Neural cell (in vitro differentiated cells): ENCODE results near the gene METTL8.

Source experiments
- EP300 ChIP-seq: fragments of 450-650 bp; conservative IDR thresholded peaks from 2 replicates; pipeline ENCODE4 v1.6.1; 2014; ENCODE audit warnings: antibody characterized with exemption, mild to moderate bottlenecking, moderate library complexity; ENCODE audit not compliant: poor library complexity, severe bottlenecking
- EZH2 ChIP-seq: fragments of 200-600, 300-800 bp; shearing (Covaris generic), sonication (generic); IDR thresholded peaks from 2 replicates; pipeline ENCODE4 v1.6.1; 2014; ENCODE audit warnings: antibody characterized with exemption, low read length, borderline replicate concordance, mild to moderate bottlenecking; ENCODE audit not compliant: insufficient read depth, poor library complexity, severe bottlenecking
- POLR2AphosphoS5 ChIP-seq: IDR thresholded peaks from 2 replicates; pipeline ENCODE4 v1.6.1; 2012
- RAD21 ChIP-seq: fragments of 450-650 bp; conservative IDR thresholded peaks from 2 replicates; pipeline ENCODE4 v1.6.1; 2014; ENCODE audit warnings: antibody characterized with exemption, mild to moderate bottlenecking, moderate library complexity
- REST ChIP-seq: IDR thresholded peaks from 2 replicates; pipeline ENCODE4 v1.6.1; 2012; ENCODE audit warnings: borderline replicate concordance
- TF ChIP-seq, protein P1 (sequence below): fragments of 450-650 bp; IDR thresholded peaks from 2 replicates; pipeline ENCODE4 v1.5.1; 2014; ENCODE audit warnings: antibody characterized with exemption, mild to moderate bottlenecking, moderate library complexity; ENCODE audit not compliant: poor library complexity, severe bottlenecking

DNA sequence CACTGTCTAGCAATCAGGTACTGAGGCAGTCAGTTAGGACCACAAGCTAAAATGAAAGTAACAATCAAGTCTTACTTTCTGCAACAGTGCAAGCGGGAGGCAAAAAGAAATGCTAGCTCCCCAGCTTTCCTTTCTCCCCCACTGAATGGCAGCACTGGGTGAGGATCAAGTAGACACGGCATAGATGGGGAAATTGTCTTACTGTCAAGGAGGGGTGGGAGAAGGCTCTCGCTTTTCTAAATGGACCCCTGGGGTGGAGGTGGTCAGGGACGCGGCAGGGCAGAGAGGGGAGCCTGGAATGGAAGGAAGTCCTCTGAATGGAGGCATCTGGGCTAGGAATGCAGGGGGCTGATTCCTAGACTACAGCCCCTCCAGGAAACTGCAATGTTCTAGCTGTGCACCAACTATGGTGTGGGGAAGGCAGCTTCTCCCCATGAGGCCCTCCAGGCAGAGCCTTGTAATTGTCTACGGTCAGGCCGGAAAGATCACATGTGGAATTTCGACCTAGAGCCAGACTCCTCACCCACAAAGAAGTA is 24.3 kb downstream of the METTL8 start:
- TF ChIP-seq, protein P1, sequence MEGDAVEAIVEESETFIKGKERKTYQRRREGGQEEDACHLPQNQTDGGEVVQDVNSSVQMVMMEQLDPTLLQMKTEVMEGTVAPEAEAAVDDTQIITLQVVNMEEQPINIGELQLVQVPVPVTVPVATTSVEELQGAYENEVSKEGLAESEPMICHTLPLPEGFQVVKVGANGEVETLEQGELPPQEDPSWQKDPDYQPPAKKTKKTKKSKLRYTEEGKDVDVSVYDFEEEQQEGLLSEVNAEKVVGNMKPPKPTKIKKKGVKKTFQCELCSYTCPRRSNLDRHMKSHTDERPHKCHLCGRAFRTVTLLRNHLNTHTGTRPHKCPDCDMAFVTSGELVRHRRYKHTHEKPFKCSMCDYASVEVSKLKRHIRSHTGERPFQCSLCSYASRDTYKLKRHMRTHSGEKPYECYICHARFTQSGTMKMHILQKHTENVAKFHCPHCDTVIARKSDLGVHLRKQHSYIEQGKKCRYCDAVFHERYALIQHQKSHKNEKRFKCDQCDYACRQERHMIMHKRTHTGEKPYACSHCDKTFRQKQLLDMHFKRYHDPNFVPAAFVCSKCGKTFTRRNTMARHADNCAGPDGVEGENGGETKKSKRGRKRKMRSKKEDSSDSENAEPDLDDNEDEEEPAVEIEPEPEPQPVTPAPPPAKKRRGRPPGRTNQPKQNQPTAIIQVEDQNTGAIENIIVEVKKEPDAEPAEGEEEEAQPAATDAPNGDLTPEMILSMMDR, result no peak
- no peak for TF ChIP-seq POLR2AphosphoS5
- no peak for TF ChIP-seq REST
- no peak for TF ChIP-seq RAD21
- no peak for TF ChIP-seq EP300
- no peak for TF ChIP-seq EZH2
